Ovary (tissue), 3 donors: Measurements from ENCODE around the gene CLASP1.

Source experiments
- CTCF ChIP-seq, 3 donors: fragments of 450-650 bp in 2 of 3; fragments of 200-600 bp in 1 of 3; IDR thresholded peaks; one replicate each; pipeline versions ENCODE4 v1.5.1 to v1.8.0; 2016 to 2022; ENCODE audit warnings: antibody characterized with exemption in 3 of 3, mild to moderate bottlenecking in 1 of 3
- POLR2A ChIP-seq: fragments of 450-650 bp; IDR thresholded peaks from one replicate; pipeline ENCODE4 v1.6.1; 2017; ENCODE audit warnings: antibody characterized with exemption, mild to moderate bottlenecking, moderate library complexity
- donor health status: DM: no; HTN: no; CAD: no.

- TF ChIP-seq CTCF (IDR thresholded peaks at IDR 0.05) (no peak), POLR2A (no peak)
Observed at GRCh38 chr2:121304941-121305340, 344.3 kb downstream of the CLASP1 start.
